ENCODE measurements around the gene AUP1. TPM values are rescaled to one million over a fixed set of nuclear protein-coding genes. Genes with fewer than 3 reads are reported as not detected.
"Not testable (repeated sequence)": the region's sequence is repeated elsewhere in the genome, so short reads cannot be mapped to it uniquely, and the experiment has no call there.

Gene AUP1
- total RNA-seq, 4 donors from 2014 or later, result 111 to 207 (median 135) TPM

GRCh38 chr2:74486141-74486540, 43.4 kb downstream of the AUP1 start:
- Histone ChIP-seq H3K27me3 (no peaks in the 10 kb centered on the region), H3K4me1 (peaks cover 0 to 25% (median 19%) of the 10 kb centered on the region in 4 donors), H3K9me3 (no peaks in the 10 kb centered on the region), H3K4me3 (no peak overlapping the region), H3K27ac (no peak overlapping the region), H3K36me3 (peaks cover 0 to 61% (median 0%) of the 10 kb centered on the region in 3 donors)
- DNase-seq (ENCODE audit: low spot score in 2 of 2), result no peak
- WGBS, 2 donors, result 93 to 95% methylated on average over 2 of the region's 2 CpGs
- no peak for TF ChIP-seq EP300 (IDR thresholded peaks at IDR 0.05)
- TF ChIP-seq, protein P1, sequence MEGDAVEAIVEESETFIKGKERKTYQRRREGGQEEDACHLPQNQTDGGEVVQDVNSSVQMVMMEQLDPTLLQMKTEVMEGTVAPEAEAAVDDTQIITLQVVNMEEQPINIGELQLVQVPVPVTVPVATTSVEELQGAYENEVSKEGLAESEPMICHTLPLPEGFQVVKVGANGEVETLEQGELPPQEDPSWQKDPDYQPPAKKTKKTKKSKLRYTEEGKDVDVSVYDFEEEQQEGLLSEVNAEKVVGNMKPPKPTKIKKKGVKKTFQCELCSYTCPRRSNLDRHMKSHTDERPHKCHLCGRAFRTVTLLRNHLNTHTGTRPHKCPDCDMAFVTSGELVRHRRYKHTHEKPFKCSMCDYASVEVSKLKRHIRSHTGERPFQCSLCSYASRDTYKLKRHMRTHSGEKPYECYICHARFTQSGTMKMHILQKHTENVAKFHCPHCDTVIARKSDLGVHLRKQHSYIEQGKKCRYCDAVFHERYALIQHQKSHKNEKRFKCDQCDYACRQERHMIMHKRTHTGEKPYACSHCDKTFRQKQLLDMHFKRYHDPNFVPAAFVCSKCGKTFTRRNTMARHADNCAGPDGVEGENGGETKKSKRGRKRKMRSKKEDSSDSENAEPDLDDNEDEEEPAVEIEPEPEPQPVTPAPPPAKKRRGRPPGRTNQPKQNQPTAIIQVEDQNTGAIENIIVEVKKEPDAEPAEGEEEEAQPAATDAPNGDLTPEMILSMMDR (IDR thresholded peaks at IDR 0.05), result no peak
- TF ChIP-seq POLR2A (IDR thresholded peaks at IDR 0.05), result no peak

DNA sequence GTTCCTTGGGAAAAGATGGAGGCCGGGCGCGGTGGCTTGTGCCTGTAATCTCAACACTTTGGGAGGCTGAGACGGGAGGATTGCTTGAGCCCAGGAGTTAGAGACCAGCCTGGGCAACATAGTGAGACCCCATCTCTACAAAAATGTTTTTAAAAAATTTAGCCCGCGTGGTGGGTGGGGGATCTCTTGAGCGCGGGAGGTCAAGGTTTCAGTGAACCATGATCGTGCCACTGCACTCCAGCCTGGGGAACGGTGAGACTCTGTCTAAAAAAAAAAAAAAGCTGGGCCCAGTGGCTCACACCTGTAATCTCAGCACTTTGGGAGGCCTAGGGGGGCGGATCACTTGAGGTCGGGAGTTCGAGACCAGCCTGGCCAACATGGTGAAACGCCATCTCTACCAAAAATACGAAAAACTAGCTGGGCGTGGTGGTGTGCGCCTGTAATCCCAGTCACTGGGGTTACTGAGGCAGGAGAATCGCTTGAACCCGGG, 45.8 kb downstream of the AUP1 start:
- H3K27ac ChIP-seq, result peak overlapping the region; percentile 87 to 90 (median 89)
- WGBS, 2 donors, result 82 to 84% methylated on average over 19 of the region's 19 CpGs
- H3K36me3 ChIP-seq, result peaks cover 0 to 59% (median 2%) of the 10 kb centered on the region in 3 donors
- not testable (repeated sequence) for DNase-seq (ENCODE audit: low spot score in 2 of 2); H3K9me3 ChIP-seq; H3K27me3 ChIP-seq
- H3K4me3 ChIP-seq, result peak overlapping the region; percentile 72 to 91 (median 86)
- peaks cover 0 to 36% (median 25%) of the 10 kb centered on the region in 4 donors for H3K4me1 ChIP-seq

GRCh38 chr2:74482801-74483674, 46.5 kb downstream of the AUP1 start, which contains the start of the genes CCDC142 and TTC31:
TSS of gene CCDC142 (minus strand) at chr2:74482998. CDS start at chr2:74482837, 161 bp downstream.
TSS of gene TTC31 (plus strand) at chr2:74483081. CDS start at chr2:74483096, 15 bp downstream.
- Histone ChIP-seq H3K4me3 (peak within 1 kb of the TSS; percentile 72 to 91 (median 86)), H3K27me3 (no peaks in the 10 kb centered on the region), H3K9me3 (no peaks in the 10 kb centered on the region), H3K27ac (peak within 1 kb of the TSS; percentile 87 to 90 (median 89)), H3K36me3 (peaks cover 0 to 58% (median 2%) of the 10 kb centered on the region in 3 donors), H3K4me1 (peaks cover 0 to 36% (median 25%) of the 10 kb centered on the region in 4 donors)
- TF ChIP-seq, protein P1 (IDR thresholded peaks at IDR 0.05), result peak; percentile 79 to 95 (median 91)
- TF ChIP-seq POLR2A (IDR thresholded peaks at IDR 0.05) (peak in 1 of 2 donors; percentile 35), EP300 (IDR thresholded peaks at IDR 0.05) (peak; percentile 69 to 97)
- DNase-seq (ENCODE audit: low spot score in 2 of 2), result peak; percentile 95 to 98
- WGBS, 2 donors, result 0% methylated on average over 46 to 48 of the region's 50 CpGs

GRCh38 chr2:74481961-74482800, 47.3 kb downstream of the AUP1 start:
- TF ChIP-seq POLR2A (IDR thresholded peaks at IDR 0.05), result no peak
- TF ChIP-seq, protein P1 (IDR thresholded peaks at IDR 0.05), result no peak
- TF ChIP-seq EP300 (IDR thresholded peaks at IDR 0.05), result no peak
- peaks cover 0 to 58% (median 2%) of the 10 kb centered on the region in 3 donors for H3K36me3 ChIP-seq
- no peak for DNase-seq (ENCODE audit: low spot score in 2 of 2)

GRCh38 chr2:74481431-74481830, 48.1 kb downstream of the AUP1 start:
- Histone ChIP-seq H3K27me3 (no peaks in the 10 kb centered on the region), H3K4me3 (peak overlapping the region; percentile 72 to 91 (median 86)), H3K36me3 (peaks cover 0 to 57% (median 2%) of the 10 kb centered on the region in 3 donors), H3K4me1 (peaks cover 0 to 43% (median 25%) of the 10 kb centered on the region in 4 donors), H3K9me3 (no peaks in the 10 kb centered on the region), H3K27ac (peak overlapping the region in 2 of 4 donors; percentile 87 to 90)
- 37 to 39% methylated on average over 3 of the region's 3 CpGs for WGBS, 2 donors
- DNase-seq (ENCODE audit: low spot score in 2 of 2), result no peak
- TF ChIP-seq POLR2A (IDR thresholded peaks at IDR 0.05), result no peak
- TF ChIP-seq, protein P1 (IDR thresholded peaks at IDR 0.05), result no peak
- no peak for TF ChIP-seq EP300 (IDR thresholded peaks at IDR 0.05)

More at GRCh38 chr2:74481961-74482800, 47.3 kb downstream of the AUP1 start:
- no peaks in the 10 kb centered on the region for H3K27me3 ChIP-seq
- peak overlapping the region; percentile 72 to 91 (median 86) for H3K4me3 ChIP-seq
- WGBS, 2 donors, result 2% methylated on average over 31 to 40 of the region's 80 CpGs
- peak overlapping the region; percentile 87 to 90 (median 89) for H3K27ac ChIP-seq
- no peaks in the 10 kb centered on the region for H3K9me3 ChIP-seq
- peaks cover 0 to 41% (median 25%) of the 10 kb centered on the region in 4 donors for H3K4me1 ChIP-seq
